ELF-1 (cell line): Measurements from ENCODE around the gene FAM228B.
"Not testable (repeated sequence)": the region's sequence is repeated elsewhere in the genome, so short reads cannot be mapped to it uniquely, and the experiment has no call there.

Experiments used
- DNase-seq: peaks from one replicate; pipeline ENCODE4 v3.0.0-alpha.2; 2016; ENCODE audit warnings: low read depth, low spot score

FAM228B gene

GRCh38 chr2:24123195-24123921, at the start of gene FAM228B, which contains the start of gene PFN4:
FAM228B (plus strand) TSS chr2:24123469; CDS start chr2:24124362, 893 bp downstream.
PFN4 (minus strand) TSS chr2:24123334; CDS start chr2:24122535, 799 bp downstream.
- DNase-seq, result peak; percentile 80

- no peak for DNase-seq
These were observed 49.5 kb upstream of the FAM228B start for GRCh38 chr2:24073816-24074215.

GRCh38 chr2:24075259-24075658, 48.0 kb upstream of the FAM228B start:
- no peak for DNase-seq

DNA sequence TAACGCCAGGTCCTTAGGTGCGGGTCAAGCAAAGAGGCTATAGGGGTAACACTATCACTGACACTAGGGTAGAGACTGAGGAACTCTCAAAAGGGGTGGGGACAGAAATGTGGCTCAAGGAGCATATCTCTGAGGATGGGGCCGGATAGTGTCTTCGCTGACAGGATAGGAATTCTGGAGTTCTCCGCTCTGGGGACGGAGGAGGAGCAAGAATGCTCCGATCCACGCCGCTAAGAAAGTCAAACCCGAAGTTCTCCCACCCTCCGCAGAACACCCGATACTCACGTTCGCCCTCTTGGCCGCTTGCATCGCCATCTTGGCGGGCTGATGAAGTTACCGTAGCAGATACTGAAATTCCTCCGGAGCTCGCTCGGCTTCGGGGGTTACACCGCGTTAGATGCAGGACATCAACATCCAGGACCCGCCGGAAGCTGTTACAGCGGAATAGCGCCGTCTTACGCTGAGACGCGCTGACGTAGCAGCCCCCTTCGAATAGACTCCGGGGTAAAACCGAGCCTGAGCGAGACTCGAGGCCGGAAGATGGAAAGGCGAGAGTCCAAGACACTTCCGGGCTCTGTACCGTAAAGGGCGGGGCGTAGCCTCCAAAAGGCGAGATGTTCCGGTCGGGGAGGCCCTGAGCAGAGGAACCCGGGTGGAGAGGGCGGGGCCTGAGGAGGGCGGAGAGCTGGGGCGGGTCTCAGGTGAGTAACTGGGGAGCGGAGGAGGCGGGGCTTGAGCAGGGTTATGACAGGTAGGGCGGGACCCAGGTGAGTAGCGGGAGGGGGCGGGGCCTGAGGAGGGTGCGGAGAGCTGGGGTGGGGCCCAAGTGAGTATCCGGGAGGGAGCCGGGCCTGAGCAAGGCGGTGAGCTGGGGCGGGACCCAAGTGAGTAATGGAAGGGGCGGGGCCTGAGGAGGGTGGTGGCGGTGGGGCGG, 47.1 kb upstream of the FAM228B start, which contains the start of gene SF3B6:
Gene SF3B6, minus strand, starts transcription at position 412 of the 934 bp plus-strand sequence. Its CDS starts 97 bp downstream, at position 315.
- DNase-seq, result peak; percentile 99

DNA sequence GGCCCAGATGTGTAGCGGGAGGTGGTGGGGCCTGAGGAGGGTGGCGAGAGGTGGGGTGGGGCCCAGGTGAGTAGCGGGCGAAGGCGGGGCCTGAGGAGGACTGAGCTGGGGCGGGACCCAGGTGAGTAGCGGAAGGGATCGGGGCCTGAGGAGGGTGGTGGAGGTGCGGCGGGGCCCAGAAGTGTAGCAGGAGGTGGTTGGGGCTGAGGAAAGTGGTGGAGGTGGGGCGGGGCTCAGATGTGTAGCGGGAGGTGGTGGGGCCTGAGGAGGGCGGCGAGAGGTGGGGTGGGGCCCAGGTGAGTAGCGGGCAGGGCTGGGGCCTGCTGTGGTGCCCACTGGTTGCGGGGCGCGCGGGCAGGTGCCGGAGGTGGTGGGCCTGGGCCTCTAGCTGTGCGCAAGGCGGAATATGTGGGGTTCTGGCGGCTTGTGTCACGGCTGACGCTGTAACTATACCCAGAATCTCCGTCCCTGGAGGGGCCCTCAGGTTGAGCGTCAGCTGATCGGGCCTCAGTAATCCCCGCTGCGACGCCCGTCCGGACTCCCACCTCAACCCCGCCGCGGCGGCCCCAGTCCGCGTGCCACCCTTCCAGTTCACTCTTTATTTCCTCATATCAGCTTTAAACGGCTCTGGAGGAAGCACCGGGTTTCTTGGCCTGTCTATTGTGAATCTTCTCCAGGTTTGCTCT, 46.3 kb upstream of the FAM228B start:
- peak; percentile 48 for DNase-seq

DNA sequence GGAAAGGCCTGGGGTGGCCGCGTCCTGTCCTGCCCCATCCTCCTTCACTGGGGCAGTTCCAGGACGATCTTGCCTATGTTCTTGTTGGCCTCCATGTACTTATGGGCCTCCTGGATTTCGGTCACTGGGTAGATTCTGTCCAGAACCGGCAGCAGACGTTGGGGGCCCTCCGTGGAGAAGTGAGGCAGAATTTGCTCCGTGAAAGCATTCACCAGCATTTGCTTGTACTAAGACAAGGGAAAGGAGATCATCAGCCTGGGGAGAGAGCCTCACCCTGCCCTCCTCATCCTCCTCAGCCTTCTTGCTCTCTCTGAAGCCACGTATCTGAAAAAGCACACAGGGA, 45.8 kb upstream of the FAM228B start:
- no peak for DNase-seq

GRCh38 chr2:24077879-24078278, 45.4 kb upstream of the FAM228B start:
- no peak for DNase-seq

DNA sequence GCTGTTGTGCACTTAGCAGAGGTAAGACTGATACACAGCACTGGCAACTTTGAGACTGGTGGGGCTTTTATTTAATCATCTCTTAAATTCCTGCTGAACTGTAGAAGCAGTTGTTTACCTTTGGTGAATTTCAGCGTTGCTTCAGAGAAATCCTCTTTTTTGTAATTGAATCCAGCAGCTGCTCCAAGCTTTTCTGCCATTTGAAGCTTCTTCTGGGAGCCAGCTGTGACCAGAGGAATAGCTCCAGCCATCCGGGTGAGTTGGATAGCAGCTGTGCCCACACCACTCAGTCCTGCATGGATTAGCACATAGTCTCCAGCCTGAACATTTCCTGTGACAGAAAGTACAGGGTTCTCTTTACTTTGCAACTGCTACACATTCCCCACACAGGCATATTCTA, 42.6 kb upstream of the FAM228B start:
- no peak for DNase-seq

GRCh38 chr2:24082787-24083566, 40.3 kb upstream of the FAM228B start:
- DNase-seq, result no peak

DNA sequence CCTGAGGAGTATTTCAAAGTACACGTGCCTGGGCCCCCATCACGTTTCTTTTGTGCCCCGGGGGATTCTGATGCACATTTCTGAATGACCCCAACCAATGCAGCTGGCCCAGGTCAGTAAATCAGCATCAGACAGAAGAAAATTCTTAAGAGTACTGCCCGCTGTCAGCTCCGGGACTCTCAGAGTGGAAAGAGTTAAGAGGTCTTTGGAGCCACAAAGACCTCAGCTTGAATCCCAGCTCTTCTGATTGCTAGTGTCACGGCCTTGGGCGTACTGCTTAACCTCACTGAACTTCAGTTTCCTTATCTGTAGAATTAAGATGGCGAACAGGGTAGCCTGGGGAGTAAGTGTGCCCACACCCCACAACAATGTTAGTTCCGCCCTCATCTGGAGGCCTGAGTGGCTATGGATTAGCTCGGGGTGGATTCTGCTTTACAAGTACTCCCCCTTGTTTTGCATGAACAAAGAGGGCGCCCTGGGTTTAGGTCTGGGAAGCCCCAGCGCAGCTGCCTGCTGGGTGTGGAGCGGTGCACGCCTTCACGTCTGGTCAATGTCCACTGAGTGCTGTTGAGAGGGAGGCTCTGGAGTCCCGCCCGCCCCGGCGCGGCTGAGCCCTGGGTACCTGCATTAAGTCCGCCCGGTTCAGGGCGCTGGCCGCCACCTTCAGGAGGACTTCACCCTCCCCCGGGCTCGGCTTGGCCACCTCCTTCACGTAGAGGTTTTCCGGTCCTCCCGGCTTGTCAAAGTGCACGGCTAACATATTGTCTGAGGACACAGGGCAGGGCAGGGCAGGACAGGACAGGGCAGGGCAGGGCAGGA, 39.5 kb upstream of the FAM228B start:
- DNase-seq, result peak; percentile 94

- peak; percentile 98 for DNase-seq
These were observed 38.7 kb upstream of the FAM228B start, which contains the start of gene TP53I3 for GRCh38 chr2:24084386-24085199. TP53I3 (minus strand) TSS chr2:24084834; CDS start chr2:24084326, 508 bp downstream.

- DNase-seq, result no peak
These were observed 38.1 kb upstream of the FAM228B start for GRCh38 chr2:24085200-24085489.

DNA sequence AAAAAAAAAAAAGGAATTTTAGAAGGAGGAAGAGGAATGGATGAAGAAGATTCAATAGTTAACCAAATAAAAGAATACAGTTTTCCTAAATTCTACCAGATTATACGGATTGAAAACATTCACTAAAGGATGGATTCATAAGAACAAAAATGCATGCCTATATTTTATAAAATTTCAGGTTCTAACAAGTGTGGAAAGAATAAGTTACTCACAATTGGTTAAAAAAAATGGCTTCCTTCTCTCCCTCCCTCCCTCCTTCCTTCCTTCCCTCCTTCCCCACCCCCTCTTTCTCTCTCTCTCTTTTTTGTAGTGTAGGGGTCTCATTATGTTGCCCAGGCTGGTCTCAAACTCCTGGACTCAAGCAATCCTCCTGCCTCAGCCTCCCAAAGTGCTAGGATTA, 37.0 kb upstream of the FAM228B start:
- no peak for DNase-seq

DNA sequence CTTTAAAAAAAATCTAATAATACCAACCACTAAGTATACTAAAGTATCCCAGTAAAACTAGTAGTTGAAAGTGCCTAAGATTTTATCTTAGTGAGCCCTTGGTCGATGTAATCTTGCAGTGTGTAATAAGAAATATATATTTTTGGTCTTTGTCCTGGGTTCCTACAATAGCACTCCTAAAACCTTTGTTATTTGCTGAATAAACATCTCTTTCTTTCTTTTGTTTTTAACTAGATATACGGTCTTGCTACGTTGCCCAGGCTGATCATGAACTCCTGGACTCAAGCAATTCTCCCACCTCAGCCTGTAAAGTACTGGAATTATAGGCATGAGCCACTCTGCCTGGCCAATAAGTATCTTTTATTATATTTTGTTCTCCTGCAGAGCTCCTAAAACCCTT, 36.2 kb upstream of the FAM228B start:
- no peak for DNase-seq

GRCh38 chr2:24088821-24089359, 34.4 kb upstream of the FAM228B start:
- no peak for DNase-seq

DNA sequence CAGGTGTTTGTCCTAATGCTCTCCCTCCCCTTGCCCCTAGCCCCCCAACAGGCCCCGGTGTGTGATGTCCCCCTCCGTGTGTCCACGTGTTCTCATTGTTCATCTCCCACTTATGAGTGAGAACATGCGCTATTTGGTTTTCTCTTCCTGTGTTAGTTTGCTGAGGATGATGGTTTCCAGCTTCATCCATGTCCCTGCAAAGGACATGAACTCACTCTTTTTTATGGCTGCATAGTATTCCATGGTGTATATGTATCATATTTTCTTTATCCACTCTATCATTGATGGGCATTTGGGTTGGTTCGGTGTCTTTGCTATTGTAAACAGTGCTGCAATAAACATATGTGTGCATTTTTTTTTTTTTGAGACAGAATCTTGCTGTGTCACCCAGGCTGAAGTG, 30.0 kb upstream of the FAM228B start:
- not testable (repeated sequence) for DNase-seq

DNA sequence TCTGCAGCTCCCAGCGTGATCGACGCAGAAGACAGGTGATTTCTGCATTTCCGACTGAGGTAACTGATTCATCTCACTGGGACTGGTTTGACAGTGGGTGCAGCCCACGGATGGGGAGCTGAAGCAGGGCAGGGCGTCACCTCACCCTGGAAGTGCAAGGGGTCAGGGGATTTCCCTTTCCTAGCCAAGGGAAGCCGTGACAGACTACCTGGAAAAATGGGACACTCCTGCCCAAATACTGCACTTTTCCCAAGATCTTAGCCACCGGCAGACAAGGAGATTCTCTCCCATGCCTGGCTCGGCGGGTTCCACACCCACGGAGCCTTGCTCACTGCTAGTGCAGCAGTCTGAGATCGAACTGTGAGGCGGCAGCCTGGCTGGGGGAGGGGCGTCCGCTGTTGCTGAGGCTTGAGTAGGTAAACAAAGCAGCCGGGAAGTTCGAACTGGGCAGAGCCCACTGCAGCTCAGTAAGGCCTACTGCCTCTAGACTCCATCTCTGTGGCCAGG, 28.0 kb upstream of the FAM228B start:
- peak; percentile 41 for DNase-seq

DNA sequence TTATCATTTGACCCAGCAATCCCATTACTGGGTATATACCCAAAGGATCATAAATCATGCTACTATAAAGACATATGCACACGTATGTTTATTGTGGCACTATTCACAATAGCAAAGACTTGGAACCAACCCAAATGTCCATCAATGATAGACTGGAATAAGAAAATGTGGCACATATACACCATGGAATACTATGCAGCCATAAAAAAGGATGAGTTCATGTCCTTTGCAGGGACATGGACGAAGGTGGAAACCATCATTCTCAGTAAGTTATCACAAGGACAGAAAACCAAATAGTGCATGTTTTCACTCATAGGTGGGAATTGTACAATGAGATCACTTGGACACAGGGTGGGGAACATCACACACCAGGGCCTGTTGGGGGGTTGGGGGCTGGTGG, 22.5 kb upstream of the FAM228B start:
- DNase-seq, result not testable (repeated sequence)

DNA sequence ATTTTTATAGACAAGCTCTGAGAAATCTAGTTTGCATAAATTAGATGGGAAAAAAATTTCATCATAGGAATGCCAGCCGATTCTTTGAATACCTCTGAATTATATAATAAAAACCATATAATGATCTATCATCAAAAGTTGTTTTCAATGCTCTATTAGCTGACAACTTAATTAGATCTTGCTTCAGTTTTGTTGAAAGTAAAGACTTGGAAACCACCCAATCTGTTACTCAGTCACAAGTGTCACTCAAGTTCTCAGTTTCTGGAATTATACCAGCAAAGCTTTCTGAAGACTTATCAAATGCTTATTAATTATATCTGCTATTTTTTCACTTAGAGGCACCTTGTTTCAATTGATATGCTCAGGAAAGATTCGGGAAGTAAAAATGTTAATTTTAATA, 21.3 kb upstream of the FAM228B start:
- DNase-seq, result no peak
